Thymus (tissue), 11 donors: ENCODE results near the gene LRRC14B. TPM values are rescaled to one million over a fixed set of nuclear protein-coding genes. Genes with fewer than 3 reads are reported as not detected.

ENCODE experiments used
- DNase-seq, 9 donors: peaks; one replicate each; pipeline ENCODE4 v3.0.0-alpha.2; 2013; ENCODE audit warnings: low spot score in 9 of 9, low read depth in 6 of 9, missing footprints in 1 of 9
- H3K27ac ChIP-seq, 2 donors: one replicate each; pipeline ENCODE4 v1.5.1; 2013; ENCODE audit warnings: control low read depth in 1 of 2, low read depth in 1 of 2, low read length in 1 of 2, mild to moderate bottlenecking in 1 of 2, moderate library complexity in 1 of 2
- H3K27me3 ChIP-seq, 2 donors: one replicate each; pipeline ENCODE4 v1.5.1; 2013; ENCODE audit warnings: low read length in 1 of 2; ENCODE audit not compliant: control insufficient read depth in 2 of 2, insufficient read depth in 1 of 2
- H3K36me3 ChIP-seq, 2 donors: one replicate each; pipeline ENCODE4 v1.5.1; 2013; ENCODE audit warnings: low read length in 1 of 2, mild to moderate bottlenecking in 1 of 2, moderate library complexity in 1 of 2; ENCODE audit not compliant: control insufficient read depth in 2 of 2, insufficient read depth in 2 of 2
- H3K4me1 ChIP-seq, 2 donors: one replicate each; pipeline ENCODE4 v1.5.1; 2013; ENCODE audit warnings: low read length in 2 of 2; ENCODE audit not compliant: control insufficient read depth in 2 of 2, insufficient read depth in 2 of 2
- H3K4me3 ChIP-seq, 2 donors: one replicate each; pipeline ENCODE4 v1.5.1; 2013; ENCODE audit warnings: low read length in 2 of 2, control low read depth in 1 of 2, mild to moderate bottlenecking in 1 of 2
- H3K9me3 ChIP-seq, 2 donors: one replicate each; pipeline ENCODE4 v1.5.1; 2013; ENCODE audit warnings: low read length in 1 of 2, mild to moderate bottlenecking in 1 of 2; ENCODE audit not compliant: control insufficient read depth in 2 of 2, insufficient read depth in 1 of 2
- WGBS: extraction: QIAGEN DNeasy Blood & Tissue Kit; methylation state at CpG from one replicate; pipeline ENCODE4 v1.1.7; 2013; 5-methylcytosine and 5-hydroxymethylcytosine counted together
- polyA plus RNA-seq: library from polyadenylated mRNA; stranded (reverse); fragments of 200-250 nt; gene quantifications from one replicate; pipeline ENCODE4 v1.2.3, GENCODE V29; 2013
- total RNA-seq: library from RNA; stranded (reverse); fragments of 120-200 nt; gene quantifications from one replicate; pipeline ENCODE4 v1.2.4, GENCODE V29; 2013
- donor health status: healthy.

LRRC14B gene
- total and polyA plus RNA-seq, 2 donors = 0.02 to 0.90 TPM

DNA sequence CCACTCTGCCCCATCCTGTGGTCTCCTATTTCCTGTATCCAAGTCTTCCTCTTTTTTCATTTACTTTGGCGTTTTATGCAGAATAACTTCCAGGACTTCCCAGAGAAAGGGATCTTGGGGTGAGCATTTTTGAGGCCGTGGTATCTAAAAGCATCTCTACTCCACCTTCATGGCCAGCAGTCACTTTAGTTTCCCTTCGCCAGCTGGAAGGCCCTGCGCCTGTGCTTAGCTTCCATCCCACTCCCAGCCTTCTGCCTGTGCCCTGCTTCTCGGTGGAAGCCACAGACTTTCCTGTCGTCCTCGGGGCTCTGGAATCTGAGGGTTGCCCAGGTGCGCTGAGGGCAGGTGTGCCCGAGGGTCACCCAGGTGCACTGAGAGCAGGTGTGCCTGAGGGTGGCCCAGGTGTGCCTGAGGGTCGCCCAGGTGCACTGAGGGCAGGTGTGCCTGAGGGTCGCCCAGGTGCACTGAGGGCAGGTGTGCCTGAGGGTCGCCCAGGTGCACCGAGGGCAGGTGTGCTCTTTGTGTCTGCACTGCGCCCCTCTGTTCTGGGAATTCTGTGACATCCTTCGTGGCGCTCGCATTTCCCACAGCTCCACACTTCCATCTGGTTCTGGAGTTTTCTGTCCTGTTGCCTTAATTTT is 32.4 kb upstream of the LRRC14B start:
- no peak overlapping the region for H3K4me3 ChIP-seq
- H3K9me3 ChIP-seq = peaks cover 0 to 4% of the 10 kb centered on the region in 2 donors
- H3K27me3 ChIP-seq = no peaks in the 10 kb centered on the region
- 65% methylated on average over 17 of the region's 17 CpGs for WGBS
- H3K27ac ChIP-seq = no peak overlapping the region
- no peaks in the 10 kb centered on the region for H3K4me1 ChIP-seq
- DNase-seq = no peak
- no peaks in the 10 kb centered on the region for H3K36me3 ChIP-seq

DNA sequence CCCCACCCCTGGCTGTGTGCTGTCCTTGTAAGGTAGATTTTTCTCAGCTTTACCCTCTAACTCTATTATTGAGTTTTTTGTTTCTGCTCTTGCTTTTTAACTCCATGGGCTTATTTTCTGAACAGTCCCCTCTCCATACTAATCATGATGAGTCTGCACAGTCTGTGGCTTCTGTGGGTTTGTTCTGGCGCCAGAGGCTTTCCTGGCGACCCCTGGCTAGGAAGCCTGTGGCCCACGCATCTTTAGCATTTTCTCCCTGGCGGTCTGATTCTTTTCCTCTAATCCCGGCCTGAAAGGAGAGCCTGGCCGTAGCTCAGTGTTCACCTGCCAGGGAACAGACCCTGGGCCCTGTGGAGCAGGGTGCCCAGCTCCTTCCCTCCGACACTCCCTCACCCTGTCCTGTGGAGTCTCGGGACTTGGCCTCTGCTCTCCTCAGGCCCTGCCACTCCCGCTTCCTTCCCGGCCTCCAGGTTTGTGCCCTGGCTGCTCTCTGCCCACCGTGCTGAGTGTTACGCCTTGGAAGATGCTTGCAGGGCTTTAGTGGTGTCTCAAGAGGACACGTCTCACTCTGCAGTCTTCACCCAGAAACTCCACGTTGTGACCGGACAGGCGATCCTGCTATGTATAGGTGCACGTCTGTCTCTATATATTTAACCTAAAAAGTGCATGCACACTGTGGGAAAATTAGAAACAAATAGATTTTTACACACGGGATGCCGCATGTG is 31.7 kb upstream of the LRRC14B start:
- no peaks in the 10 kb centered on the region for H3K36me3 ChIP-seq
- no peak overlapping the region for H3K4me3 ChIP-seq
- no peak for DNase-seq
- no peaks in the 10 kb centered on the region for H3K27me3 ChIP-seq
- H3K4me1 ChIP-seq = no peaks in the 10 kb centered on the region
- 42% methylated on average over 19 of the region's 19 CpGs for WGBS
- H3K9me3 ChIP-seq = peaks cover 0 to 6% of the 10 kb centered on the region in 2 donors
- H3K27ac ChIP-seq = no peak overlapping the region

DNA sequence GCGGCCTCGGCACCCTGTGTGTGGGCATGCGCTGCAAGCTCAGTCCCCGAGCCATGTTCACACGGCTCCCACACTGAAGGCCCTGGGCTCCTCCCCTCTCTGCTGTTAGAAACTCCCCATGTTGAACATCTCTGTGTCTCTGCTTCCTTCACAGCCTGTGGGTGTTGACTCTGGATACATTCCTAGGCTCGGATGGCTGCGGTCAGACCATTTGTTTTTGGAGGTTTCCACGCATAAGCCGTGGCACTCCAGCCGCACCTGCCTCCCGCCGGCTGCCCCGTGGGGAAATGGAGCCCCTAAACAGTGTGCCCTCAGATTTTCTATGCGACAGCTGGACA is 31.2 kb upstream of the LRRC14B start:
- H3K27ac ChIP-seq = no peak overlapping the region
- H3K36me3 ChIP-seq = no peaks in the 10 kb centered on the region
- DNase-seq = no peak
- peaks cover 0 to 8% of the 10 kb centered on the region in 2 donors for H3K9me3 ChIP-seq
- no peaks in the 10 kb centered on the region for H3K27me3 ChIP-seq
- no peaks in the 10 kb centered on the region for H3K4me1 ChIP-seq
- 91% methylated on average over 14 of the region's 14 CpGs for WGBS
- H3K4me3 ChIP-seq = no peak overlapping the region

DNA sequence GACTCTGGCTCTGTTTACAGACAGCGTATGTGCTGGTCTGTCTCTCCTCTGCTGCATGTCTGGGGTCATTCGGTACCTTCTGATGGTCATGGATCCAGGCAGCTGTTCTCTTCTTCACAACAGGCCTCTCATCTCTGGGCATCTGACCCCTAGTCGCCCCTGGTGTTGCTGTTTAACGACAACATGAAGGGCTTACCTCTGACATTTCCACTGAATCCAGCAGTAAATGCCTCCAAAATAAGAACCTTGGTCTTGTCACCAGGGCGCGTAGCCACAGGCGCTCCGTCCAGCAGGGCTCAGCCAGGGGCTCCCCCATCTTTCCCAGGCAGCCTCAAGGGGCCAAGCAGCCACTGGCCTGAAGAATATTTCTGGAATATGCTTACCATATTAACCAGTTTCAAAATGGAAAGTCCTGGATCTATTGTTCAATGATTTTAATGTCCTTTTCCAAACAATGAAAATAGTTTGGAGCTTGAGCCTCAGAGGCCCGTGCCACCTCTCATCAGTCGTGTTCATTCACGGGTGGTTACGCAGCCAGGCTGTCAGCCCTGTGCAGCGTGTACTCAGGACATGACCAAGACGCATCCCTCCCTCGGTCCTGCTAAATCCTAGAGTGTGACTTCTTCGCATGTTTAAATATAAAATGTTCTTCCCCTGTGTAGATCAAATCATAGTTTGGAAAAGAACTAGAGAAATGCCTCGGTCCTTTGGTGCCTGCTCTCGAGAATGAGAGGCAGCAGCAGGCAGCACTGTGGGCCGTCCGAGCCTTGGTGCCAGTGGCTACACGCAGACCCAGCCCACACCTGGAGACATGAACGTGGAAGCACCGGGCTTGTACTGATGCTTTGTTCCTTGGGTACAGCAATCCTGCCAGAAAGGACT is 30.1 kb upstream of the LRRC14B start:
- Histone ChIP-seq H3K4me1 (no peaks in the 10 kb centered on the region), H3K36me3 (no peaks in the 10 kb centered on the region), H3K27ac (no peak overlapping the region), H3K4me3 (no peak overlapping the region), H3K27me3 (no peaks in the 10 kb centered on the region), H3K9me3 (peaks cover 0 to 8% of the 10 kb centered on the region in 2 donors)
- DNase-seq = no peak
- WGBS = 96% methylated on average over 23 of the region's 23 CpGs

DNA sequence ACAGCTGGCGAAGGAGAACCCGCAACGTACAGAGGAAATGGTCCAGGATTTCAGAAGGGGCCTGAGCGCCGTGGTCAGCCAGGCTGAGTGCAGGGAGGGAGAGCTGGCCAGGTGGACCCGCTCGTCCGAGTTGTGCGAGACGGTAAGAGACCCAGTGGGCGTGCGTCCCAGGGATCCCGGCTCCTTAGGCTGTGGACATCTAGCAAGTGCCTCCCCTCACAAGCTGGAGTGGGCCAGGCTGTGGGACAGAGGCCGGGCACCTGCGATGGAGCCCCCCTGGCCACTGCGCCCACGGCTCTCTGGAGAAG is 29.5 kb upstream of the LRRC14B start:
- H3K27me3 ChIP-seq = no peaks in the 10 kb centered on the region

DNA sequence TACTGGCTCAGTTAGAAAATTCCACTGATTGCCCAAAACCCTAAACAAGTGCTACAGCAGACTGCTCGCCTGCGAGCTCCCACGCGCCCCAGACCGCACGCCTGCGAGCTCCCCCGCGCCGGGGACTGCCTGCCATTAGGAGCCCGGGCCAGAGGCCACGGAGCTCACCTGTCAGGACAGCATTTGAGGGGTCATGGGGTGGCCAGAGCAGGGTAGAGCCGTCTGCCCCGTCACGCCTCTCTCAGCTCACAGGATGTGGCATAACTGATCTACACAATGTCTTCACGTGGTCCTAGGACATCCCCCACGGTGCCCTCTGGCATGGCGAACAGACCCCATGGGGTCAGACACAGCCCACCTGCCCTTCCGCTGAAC is 29.1 kb upstream of the LRRC14B start:
- Histone ChIP-seq H3K27ac (no peak overlapping the region), H3K4me3 (no peak overlapping the region), H3K27me3 (no peaks in the 10 kb centered on the region), H3K9me3 (peaks cover 0 to 8% of the 10 kb centered on the region in 2 donors), H3K4me1 (no peaks in the 10 kb centered on the region), H3K36me3 (no peaks in the 10 kb centered on the region)
- DNase-seq = no peak
- 89% methylated on average over 19 of the region's 19 CpGs for WGBS

More for the DNA sequence above, 29.5 kb upstream of the LRRC14B start:
- H3K4me1 ChIP-seq = no peaks in the 10 kb centered on the region
- WGBS = 98% methylated on average over 17 of the region's 17 CpGs
- no peak overlapping the region for H3K27ac ChIP-seq
- no peak overlapping the region for H3K4me3 ChIP-seq
- DNase-seq = no peak
- H3K36me3 ChIP-seq = no peaks in the 10 kb centered on the region
- H3K9me3 ChIP-seq = peaks cover 0 to 8% of the 10 kb centered on the region in 2 donors

DNA sequence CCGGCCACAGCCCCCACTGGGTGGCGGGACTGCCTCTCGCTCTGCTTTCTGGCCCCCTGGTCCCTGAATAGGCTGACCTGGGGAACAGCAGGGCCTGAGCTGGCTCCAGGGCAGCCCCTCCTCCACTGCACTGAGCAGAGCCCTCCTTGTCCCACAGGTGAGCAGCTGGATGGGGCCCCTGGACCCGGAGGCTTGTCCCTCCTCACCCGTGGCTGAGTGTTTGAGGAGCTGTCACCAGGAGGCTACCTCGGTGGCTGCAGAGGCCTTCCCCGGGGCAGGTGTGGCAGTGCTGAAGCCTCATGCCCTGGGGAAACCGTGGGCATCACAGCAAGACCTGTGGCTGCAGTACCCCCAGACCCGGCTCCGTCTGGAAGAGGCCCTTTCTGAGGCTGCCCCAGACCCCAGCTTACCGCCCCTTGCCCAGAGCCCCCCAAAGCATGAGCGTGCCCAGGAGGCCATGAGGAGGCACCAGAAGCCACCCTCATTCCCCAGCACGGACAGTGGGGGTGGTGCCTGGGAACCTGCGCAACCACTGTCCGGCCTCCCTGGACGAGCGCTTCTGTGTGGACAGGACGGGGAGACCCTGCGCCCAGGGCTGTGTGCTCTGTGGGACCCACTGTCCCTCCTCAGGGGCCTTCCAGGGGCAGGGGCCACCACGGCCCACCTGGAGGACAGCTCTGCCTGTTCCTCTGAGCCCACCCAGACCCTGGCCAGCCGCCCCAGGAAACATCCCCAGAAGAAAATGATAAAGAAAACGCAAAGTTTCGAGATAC is 28.5 kb upstream of the LRRC14B start:
- H3K27me3 ChIP-seq = no peaks in the 10 kb centered on the region
- H3K27ac ChIP-seq = no peak overlapping the region
- 88% methylated on average over 23 of the region's 23 CpGs for WGBS
- no peak overlapping the region for H3K4me3 ChIP-seq
- H3K9me3 ChIP-seq = peaks cover 0 to 8% of the 10 kb centered on the region in 2 donors
- no peaks in the 10 kb centered on the region for H3K36me3 ChIP-seq
- DNase-seq = no peak
- H3K4me1 ChIP-seq = no peaks in the 10 kb centered on the region

DNA sequence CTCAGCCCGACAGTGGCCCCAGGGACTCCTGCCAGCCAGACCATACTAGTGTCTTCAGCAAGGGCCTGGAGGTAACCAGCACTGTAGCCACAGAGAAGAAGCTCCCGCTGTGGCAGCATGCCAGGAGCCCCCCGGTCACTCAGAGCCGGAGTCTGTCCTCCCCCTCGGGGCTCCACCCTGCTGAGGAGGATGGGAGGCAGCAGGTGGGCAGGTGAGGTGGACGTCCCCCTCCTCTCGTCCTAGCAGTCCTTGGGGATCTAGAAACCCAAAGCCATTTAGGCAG is 28.0 kb upstream of the LRRC14B start:
- Histone ChIP-seq H3K4me1 (no peaks in the 10 kb centered on the region), H3K27ac (no peak overlapping the region), H3K27me3 (no peaks in the 10 kb centered on the region), H3K4me3 (no peak overlapping the region), H3K9me3 (peaks cover 0 to 8% of the 10 kb centered on the region in 2 donors), H3K36me3 (no peaks in the 10 kb centered on the region)
- WGBS = 94% methylated on average over 7 of the region's 7 CpGs
- DNase-seq = no peak

DNA sequence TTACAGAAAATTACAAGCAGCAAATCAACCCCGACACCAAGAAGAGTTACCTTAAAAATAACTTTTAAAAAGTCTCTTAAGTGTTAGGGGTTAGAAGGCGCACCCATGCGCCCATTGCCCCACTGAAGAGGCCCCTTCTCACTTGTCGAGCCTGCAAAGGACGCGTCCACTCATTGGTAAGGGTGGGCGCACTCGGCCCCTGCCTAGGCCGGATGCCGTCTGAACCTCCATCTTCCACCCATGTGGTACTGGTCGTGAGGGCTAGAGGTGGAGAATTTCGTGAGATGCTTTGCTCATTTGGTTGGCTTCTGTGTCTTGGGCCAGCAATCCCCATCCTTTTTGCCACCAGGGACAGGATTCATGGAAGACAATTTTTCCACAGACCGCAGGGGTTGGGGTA is 27.5 kb upstream of the LRRC14B start:
- WGBS = 83% methylated on average over 13 of the region's 13 CpGs
- Histone ChIP-seq H3K4me3 (no peak overlapping the region), H3K27ac (no peak overlapping the region), H3K36me3 (no peaks in the 10 kb centered on the region), H3K9me3 (peaks cover 0 to 8% of the 10 kb centered on the region in 2 donors), H3K27me3 (no peaks in the 10 kb centered on the region), H3K4me1 (no peaks in the 10 kb centered on the region)
- DNase-seq = no peak
